ENCODE measurements around the gene SYN1.
"Not testable (repeated sequence)": the region's sequence is repeated elsewhere in the genome, so short reads cannot be mapped to it uniquely, and the experiment has no call there.

- not testable (repeated sequence) for TF ChIP-seq POLR2AphosphoS5 (IDR thresholded peaks at IDR 0.05; ENCODE audit: low read depth); CTCF (conservative IDR thresholded peaks at IDR 0.05; ENCODE audit: low read depth in 2 of 2); JUNB (IDR thresholded peaks at IDR 0.05; ENCODE audit: unreplicated experiment); EZH2 (IDR thresholded peaks at IDR 0.05; ENCODE audit: low read depth, unreplicated experiment); REST (IDR thresholded peaks at IDR 0.05; ENCODE audit: unreplicated experiment); CREB1 (CRISPR knock-in tag; IDR thresholded peaks at IDR 0.05; ENCODE audit: low read depth); EZH2phosphoT487 (IDR thresholded peaks at IDR 0.05; ENCODE audit: unreplicated experiment)
Observed at GRCh38 chrX:47665797-47666196, 46.1 kb upstream of the SYN1 start.

All from GM23338 (cell line).